Hindlimb muscle (tissue), 1 donor: Measurements from ENCODE around the gene ASTE1. TPM values are rescaled to one million over a fixed set of nuclear protein-coding genes. Genes with fewer than 3 reads are reported as not detected.
"Not testable (repeated sequence)": the region's sequence is repeated elsewhere in the genome, so short reads cannot be mapped to it uniquely, and the experiment has no call there.

ENCODE experiments used
- DNase-seq: peaks from one replicate; pipeline ENCODE4 v3.0.0-alpha.2; 2013
- polyA plus RNA-seq: library from polyadenylated mRNA; unstranded; fragments of 120-200 nt; gene quantifications from one replicate; pipeline ENCODE4 v1.2.1, GENCODE V29; 2013; ENCODE audit not compliant: insufficient read length

ASTE1 gene
- polyA plus RNA-seq, 1 donor = 5.5 TPM

DNA sequence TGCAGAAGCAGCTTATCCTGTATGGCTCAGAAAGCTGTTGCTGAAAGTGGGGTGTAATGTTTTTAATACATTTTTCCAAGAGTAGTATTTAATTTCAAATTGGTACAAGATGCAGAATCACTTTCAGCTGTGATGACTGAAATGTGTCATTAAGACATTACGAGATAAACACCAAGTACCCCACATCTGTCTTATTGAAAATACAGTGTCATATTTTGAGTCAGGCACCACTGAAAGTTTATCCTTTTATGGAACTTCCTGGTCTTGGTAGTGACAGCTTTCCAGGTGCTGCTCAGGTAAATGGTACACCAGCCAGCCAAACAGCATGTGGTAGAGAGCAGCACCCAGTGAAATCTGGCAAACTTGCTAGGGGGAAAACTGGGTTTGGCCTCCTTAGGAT is 16.9 kb downstream of the ASTE1 start:
- DNase-seq = no peak

DNA sequence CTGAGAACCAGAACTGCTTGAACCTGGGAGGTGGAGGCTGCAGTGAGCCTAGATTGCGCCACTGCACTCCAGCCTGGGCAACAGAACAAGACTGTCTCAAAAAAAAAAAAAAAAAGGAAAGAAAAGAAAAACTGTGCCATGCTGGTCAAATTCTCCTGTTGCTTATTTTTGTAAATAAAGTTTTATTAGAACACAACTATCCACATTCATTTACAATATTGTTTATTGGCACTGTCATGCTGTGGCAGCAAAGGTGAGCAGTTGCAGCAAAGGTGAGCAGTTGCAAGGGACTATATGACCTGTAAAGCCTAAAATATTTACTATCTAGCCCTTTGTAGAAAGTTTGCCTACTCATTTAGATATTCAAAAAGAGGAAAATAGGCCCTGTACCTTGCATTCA is 18.3 kb downstream of the ASTE1 start:
- no peak for DNase-seq

DNA sequence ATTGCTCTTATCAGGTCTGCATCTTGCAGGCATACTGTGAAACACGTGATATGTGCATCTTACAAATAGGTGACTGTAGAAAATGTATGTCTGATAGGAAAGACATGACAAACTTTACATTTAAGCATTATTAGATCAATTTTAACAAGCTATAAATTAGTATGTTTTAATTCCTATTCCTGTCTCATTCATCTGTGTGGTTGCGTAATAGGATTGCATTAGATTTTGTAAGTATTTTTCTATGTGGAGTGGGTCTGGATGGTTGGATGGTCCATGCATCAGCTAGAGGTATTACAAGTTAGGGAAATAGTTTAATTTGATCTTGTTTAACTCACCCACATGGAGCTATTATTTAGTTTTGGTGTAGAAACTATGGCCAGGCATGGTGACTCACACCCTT is 18.8 kb downstream of the ASTE1 start:
- DNase-seq = no peak

DNA sequence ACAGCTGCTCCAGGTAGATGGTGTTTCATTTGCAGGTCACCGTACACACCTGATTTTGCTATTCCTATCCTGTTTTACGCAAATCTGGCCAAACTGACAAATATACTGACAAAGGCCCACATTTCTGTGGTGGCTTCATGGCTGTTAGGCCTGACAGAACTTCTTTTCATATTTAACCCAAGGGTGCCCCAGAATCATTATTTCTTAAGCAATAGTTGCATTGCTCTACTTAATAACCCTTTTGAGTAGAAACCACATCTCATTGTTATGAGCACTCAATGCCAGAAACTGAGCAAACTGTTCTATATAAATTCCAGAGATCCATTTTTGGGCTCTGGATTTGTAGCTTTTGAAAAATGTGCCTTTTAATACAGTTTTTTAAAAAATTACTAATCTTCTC is 19.4 kb downstream of the ASTE1 start:
- no peak for DNase-seq

DNA sequence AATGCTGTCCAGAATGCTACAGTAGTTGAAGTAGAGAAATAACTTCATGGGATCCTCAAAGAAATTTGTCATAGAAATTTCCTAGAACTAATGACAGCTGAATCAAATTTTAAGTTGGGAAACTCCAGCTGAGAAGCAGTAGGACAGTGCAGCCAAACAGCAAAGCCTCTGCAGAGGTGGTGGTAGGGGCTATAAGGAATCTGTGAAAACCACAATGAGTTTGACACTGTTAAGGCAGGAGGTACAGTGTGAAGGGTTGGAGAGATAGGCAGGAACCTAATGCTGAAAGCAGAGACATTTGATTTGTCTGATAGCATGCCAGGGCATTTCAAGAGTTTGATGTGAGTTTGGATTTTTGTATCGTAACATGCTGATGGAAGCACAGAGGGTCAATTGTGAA is 22.0 kb downstream of the ASTE1 start:
- DNase-seq = no peak

DNA sequence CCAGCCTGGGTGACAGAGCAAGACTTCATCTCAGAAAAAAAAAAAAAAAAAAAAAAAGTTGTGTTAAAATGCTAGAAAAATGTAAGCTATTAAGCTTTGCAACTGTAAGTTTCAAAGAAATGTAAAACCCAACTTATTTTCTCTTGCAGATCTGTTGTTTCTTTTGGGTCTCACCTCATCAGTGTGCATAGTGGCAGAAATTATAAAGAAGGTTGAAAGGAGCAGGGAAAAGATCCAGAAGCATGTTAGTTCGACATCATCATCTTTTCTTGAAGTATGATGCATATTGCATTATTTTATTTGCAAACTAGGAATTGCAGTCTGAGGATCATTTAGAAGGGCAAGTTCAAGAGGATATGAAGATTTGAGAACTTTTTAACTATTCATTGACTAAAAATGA is 25.6 kb downstream of the ASTE1 start:
- no peak for DNase-seq

DNA sequence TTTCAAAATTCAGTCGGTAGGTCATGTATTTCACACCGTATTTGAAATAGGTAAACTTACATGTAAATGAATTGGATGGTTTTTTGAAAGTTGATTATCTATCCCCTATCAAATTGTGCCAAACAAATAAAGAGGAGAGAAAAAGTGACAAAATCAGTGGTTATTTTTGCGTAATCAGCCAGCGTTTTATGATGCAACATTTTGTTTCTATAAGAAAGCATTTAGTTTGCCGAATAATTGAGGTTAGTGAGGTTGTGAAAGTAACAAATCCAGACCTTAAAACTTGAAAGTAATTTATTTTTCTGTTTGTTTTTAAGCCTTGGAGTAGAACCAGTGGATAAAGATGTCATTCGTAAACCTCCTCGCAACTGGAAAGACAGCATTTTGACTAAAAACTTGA is 29.3 kb downstream of the ASTE1 start:
- DNase-seq = no peak

DNA sequence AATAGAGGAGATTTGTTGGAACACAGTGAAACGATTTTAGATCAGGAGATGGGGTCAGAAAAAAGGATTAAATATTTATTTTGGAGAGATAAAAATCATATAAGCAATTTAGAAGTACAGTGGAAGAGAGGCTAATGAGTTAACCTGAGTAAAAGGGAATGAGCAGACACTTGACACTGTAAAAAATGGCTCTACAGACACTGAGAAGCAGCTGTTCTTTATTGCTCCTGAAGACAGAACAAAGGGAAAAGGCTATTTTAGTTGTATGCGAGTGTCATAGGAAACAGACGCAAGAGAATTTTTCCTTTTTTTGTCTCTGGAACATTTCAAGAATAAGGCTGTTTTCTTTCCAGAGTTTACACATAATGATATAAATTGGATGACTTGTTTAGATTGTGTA is 34.3 kb downstream of the ASTE1 start:
- no peak for DNase-seq

DNA sequence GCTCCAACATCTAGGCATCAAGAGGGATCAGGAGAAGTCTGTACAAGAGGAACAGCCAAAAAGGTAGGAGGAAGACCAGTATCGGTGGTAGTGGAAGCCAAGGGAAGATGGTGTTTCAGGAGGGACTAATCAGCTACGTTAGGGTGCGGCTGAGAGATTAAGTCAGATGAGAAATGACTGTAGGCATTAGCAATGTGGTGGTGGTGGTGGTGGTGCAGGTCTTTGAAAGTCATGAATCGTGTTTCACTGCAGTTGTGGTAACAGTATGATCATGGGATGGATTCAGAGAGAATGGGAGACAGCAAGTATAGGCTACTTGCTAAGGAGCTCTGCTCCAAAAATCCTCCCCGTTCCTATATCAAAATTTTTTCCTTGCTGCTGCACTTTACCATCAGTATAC is 35.5 kb downstream of the ASTE1 start:
- no peak for DNase-seq

DNA sequence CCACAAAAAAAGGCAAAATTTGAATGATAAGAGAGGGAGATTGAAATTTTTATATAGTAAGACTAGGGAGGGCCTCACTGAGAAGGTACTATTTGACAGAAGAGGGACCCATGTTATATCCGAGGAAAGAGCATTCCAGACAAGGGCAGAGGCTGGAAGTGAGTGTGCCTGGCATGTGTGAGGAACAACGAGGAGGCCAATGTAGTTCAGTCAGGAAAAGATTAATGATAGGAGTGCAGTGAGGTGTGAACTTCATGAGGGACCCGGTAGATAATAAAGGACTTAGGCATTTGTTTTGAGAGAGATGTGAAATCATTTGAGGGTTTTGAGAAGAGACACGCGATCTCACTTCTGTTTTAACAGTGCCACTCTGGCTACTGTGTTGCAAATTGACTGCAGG is 36.3 kb downstream of the ASTE1 start:
- no peak for DNase-seq

DNA sequence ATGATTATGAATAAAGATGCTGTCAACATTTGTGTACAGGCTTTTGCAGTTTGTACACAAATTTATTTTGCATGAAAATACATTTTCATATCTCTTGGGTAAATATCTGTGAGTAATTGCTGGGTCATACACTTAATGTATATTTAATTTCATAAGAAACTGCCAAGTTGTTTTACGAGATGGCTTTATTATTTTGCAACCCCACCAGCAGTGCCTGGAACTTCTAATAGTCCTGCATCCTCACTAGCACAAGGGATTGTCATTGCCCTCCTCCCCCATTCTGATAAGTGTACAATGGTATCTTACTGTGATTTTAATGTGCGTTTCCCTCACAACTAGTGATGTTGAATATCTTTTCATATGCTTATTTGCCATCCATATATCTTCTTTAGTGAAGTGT is 45.2 kb downstream of the ASTE1 start:
- no peak for DNase-seq

DNA sequence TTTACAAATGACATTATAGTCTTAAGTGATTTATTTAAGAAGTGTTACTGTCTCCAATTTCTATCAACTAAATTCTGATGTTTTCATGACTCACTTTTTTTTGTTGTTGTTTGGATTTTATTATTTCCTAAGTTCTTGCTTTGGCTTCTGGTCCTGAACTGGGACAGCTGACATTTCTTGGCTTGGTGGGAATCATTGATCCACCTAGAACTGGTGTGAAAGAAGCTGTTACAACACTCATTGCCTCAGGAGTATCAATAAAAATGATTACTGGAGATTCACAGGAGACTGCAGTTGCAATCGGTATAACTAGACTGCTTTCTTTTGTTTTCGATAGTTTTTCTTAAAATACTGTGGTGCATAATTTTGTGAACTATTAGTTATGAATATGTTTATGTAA is 47.5 kb downstream of the ASTE1 start:
- no peak for DNase-seq

DNA sequence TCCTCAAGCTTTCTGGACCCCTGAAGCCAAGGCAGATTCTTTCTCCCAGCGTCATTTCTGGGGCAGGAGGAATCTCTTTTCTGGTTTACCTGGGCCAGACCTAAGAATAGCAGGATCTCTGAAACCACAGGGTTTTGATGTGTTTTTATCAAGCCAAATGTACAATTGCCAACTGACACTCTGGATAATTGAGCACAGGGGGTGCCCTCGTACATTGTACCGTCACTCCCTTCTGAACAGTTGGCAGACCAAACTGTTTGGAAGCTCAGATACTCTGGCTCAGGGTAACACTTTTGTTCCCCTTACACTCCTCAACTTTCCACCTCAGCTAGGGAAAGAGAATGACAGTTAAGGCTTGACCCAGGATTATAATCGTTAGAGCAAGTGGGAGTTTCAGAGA is 49.9 kb downstream of the ASTE1 start:
- DNase-seq = no peak

DNA sequence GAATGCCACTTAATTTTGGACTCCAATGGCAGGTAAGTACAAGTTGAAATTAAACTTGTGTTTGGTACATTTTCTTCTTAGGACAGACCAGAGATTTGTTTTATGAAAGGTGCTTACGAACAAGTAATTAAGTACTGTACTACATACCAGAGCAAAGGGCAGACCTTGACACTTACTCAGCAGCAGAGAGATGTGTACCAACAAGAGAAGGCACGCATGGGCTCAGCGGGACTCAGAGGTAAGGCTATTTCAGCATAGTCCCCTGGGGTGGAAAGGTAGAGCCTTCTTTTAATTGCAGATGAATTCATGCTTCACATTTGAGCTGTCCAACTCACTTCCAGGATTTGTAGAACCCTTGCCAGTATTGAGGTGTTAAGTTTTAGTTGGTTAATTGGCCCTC is 51.4 kb downstream of the ASTE1 start:
- no peak for DNase-seq

DNA sequence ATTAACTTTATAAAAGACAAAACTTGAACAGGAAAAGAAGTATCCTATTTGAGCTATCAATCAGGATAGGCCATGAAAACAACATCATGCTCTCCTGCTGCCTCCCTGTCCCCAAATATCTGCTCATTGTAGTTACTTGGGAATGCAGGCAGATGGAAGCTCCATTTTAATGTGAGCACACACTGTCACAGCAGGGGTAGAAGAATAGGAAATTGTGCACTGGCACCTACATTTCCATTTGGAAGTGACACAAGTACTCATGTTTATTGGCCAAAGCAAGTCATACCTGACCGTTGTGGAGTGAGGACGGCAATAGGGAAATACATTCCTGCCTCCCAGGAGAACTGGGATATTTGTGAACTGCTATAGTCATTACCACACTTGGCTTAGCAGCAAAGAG is 52.4 kb downstream of the ASTE1 start:
- DNase-seq = no peak

DNA sequence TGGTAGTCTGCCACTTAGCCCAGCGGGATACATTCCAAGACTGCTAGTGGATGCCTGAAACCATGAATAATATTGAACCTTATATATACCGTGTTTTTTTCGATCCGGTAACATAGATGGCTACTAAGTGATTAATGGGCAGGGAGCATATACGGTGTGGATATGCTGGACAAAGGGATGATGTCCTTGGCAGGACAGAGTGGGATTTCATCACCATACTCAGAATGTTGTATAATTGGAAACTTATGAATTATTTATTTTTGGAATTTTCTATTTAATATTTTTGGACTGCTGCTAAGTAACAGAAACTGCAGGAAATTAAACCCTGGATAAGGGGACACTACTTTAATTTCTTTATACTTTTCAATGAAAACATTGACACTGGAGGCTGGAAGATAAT is 53.2 kb downstream of the ASTE1 start:
- DNase-seq = no peak

DNA sequence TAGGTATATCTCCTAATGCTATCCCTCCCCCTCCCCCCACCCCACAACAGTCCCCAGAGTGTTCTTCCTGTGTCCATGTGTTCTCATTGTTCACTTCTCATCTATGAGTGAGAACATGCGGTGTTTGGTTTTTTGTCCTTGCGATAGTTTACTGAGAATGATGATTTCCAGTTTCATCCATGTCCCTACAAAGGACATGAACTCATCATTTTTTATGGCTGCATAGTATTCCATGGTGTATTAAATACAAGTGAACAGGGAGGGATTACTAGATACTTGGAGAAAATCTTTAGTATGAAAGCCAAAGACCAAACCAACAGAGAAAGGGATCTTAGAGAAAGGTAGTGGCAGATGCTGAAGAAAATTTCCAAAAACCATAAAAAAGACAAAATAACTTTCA is 54.0 kb downstream of the ASTE1 start:
- DNase-seq = not testable (repeated sequence)

DNA sequence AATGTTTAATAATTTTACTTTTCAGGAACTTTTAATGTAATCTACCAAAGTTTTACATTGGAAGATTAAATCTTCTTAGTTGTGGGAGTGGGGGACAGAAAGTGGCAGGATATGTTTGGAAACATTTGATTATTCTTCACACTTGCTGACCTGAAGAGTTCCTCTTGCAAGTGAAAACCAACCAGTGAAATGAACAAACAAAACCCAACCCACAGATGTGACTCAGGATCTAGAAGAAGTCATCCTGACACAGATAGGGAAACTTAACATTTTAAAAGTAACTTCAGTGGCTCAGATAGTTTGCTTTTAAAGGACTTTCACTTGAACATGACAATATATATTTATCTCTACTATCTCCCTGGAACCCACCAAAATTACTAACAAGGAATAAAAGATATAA is 55.4 kb downstream of the ASTE1 start:
- no peak for DNase-seq

DNA sequence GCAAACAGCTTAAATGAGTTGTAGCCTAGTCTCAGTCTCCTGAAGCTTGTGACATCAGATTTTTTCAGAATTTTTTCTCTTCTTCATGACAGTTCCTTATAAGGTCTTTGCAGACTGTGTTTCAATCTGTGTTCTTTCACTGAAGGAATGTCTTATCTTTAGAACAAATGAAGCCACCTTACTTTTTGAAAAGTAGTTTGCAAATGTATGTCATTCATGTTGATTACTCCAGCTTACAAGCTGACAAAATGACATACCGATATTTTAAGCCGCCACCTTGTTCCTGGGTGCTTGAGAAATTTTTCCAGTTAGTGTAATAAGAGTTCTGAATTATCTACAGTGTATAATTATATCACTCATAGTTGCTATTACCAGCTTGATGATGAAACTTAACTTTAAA is 57.0 kb downstream of the ASTE1 start:
- DNase-seq = no peak

DNA sequence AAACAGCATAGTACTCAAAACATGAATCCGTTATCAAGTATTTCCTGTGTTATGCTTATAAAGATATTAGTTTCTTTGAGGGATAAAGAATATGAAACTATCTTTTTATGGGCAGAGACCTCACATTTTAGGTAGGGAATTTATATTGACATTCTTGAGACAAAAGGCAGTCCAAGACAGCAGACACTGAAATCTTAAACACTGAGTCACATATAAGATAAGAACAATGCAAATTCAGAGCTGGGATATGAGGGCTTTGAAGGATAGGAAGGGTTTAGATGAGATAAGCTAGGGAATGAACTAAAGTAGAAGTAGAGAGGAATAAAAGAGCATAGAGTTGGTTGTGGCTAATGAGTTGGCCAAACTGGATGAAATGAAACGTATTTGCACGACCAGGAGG is 58.4 kb downstream of the ASTE1 start:
- no peak for DNase-seq

DNA sequence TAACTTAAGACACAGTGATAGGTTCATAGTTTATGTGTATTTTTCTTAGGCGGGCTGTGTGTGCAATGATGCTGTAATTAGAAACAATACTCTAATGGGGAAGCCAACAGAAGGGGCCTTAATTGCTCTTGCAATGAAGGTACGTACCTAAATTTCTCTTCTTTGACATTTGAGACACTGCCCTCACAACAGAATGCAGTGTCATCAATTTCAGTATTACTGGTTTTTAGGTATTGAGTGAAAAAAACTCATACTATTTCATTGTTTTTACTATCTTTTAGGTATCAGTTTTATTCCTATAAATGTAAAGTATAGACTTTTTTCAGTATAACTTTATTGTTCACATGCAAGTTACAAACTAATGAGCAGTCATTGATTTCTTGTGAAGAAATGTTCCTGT is 59.3 kb downstream of the ASTE1 start:
- no peak for DNase-seq

DNA sequence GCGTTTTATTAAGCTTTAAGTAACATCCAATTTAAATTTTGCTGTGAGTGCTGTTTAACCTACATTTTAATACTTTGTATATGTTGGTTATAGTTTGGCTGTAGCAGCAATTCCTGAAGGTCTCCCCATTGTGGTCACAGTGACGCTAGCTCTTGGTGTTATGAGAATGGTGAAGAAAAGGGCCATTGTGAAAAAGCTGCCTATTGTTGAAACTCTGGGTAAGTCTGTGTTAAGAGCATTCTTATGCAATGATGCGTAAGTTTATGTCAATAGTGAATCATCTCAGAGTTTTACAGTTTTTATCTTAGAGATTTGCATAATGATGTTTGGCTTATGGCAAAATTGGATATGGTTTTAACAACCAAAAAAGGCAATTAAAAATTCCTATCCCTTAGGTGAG is 62.7 kb downstream of the ASTE1 start:
- DNase-seq = no peak
